ENCODE measurements around the gene ZC3H12D. TPM values are rescaled to one million over a fixed set of nuclear protein-coding genes. Genes with fewer than 3 reads are reported as not detected.

ZC3H12D gene
- total and polyA plus RNA-seq, 2 of the 8 experiments (the other 6 are each of a cell fraction or from before 2014, with no cell fraction given), result 0.05 to 0.07 TPM

DNA sequence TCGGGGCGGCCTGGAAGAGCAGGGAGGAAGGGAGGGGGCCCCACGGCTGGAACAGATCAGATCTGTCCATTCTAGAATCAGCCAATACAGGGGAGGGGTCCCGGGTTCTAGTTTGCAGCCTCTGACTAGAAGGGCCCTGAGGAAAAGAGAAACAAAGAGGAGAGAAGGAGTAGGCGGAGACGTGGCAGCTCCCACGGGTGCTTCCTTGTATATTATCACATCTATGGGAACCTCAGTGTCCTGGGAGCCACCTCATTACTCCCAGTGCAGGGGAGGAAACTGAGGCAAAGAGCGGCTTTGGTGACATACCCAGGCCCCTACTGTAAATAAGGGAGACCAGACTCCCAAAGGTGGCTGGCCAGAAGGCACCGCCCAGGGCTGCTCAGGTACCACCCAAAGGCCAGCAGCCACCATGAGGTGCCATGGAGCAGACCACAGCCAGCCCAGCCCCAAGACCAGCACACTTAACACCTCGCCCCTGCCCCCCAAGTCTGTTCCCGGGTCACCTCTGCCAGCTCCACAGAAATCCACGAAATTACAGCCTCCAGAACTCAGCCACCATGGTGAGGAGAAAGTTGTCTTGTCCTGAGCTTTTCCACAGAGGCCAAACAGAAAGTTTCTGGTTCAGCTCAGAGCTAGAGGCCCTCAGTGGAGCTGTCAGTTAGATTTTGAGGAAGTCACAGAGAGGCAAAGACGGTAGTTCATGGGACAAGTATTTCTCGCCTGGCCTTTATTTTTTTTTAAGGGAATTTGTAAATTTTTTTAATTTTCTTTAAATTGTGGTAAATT, 2.1 kb downstream of the ZC3H12D start:
- Histone ChIP-seq H2AK5ac (ENCODE audit: low read depth, low read length) (no peak overlapping the region), H3K56ac (replicated peaks; ENCODE audit: insufficient read length, low read depth, low read length) (no peak overlapping the region), H3K23ac (ENCODE audit: insufficient read length) (no peak overlapping the region), H3K4me3 (ENCODE audit: extremely low read depth in 1 of 4, insufficient read depth in 2 of 4, low read depth in 3 of 4, low read length in 4 of 4) (no peak overlapping the region), H3K4ac (replicated peaks; ENCODE audit: insufficient read length, low read depth, low read length) (no peak overlapping the region), H3K79me2 (ENCODE audit: control insufficient read depth in 1 of 2, insufficient read depth in 2 of 2, low read length in 2 of 2) (no peaks in the 10 kb centered on the region), H2BK120ac (replicated peaks; ENCODE audit: low read depth, low read length) (no peak overlapping the region), H3K4me2 (ENCODE audit: insufficient read depth in 1 of 2, low read depth in 2 of 2, low read length in 2 of 2) (no peak overlapping the region), H2BK12ac (ENCODE audit: low read depth, low read length) (no peak overlapping the region), H3K27ac (ENCODE audit: low read depth, low read length) (no peak overlapping the region), H4K20me1 (replicated peaks in 1 of 2; ENCODE audit: control insufficient read depth in 1 of 2, insufficient read depth in 2 of 2, low read length in 2 of 2) (no peaks in the 10 kb centered on the region), H4K8ac (ENCODE audit: extremely low read depth, insufficient read depth, low read length) (peak overlapping the region; percentile 32; the same call in 1 of the 2 replicates), H3K9ac (replicated peaks in 1 of 4; ENCODE audit: extremely low read depth in 1 of 4, low read depth in 3 of 4, low read length in 3 of 4) (no peak overlapping the region), H4K91ac (replicated peaks; ENCODE audit: insufficient read length, low read length) (no peak overlapping the region), H3K36me3 (ENCODE audit: control insufficient read depth in 2 of 4, insufficient read depth in 4 of 4, low read length in 3 of 4) (no peaks in the 10 kb centered on the region), H2BK5ac (ENCODE audit: low read depth, low read length) (no peak overlapping the region), H2BK20ac (ENCODE audit: low read length) (no peak overlapping the region), H2BK15ac (ENCODE audit: low read length) (no peak overlapping the region), H2AFZ (ENCODE audit: low read length) (no peak overlapping the region), H3K27me3 (replicated peaks in 1 of 4; ENCODE audit: control insufficient read depth in 3 of 4, extremely low read depth in 1 of 4, insufficient read depth in 3 of 4, low read length in 3 of 4) (no peaks in the 10 kb centered on the region), H3K4me1 (replicated peaks in 1 of 4; ENCODE audit: control insufficient read depth in 3 of 4, insufficient read depth in 4 of 4, low read length in 3 of 4) (peaks cover 0 to 4% (median under 1%) of the 10 kb centered on the region in 4 experiments; a peak in 2 of 7 replicates), H4K5ac (ENCODE audit: insufficient read length, low read depth, low read length) (no peak overlapping the region), H3K9me3 (ENCODE audit: insufficient read depth in 2 of 2, low read depth in 1 of 2, low read length in 1 of 2) (no peaks in the 10 kb centered on the region), H3K23me2 (ENCODE audit: low read depth, low read length) (peaks cover 2% of the 10 kb centered on the region; the same call in 1 of the 2 replicates), H3K18ac (ENCODE audit: extremely low read depth, low read length) (no peak overlapping the region), H3K14ac (ENCODE audit: insufficient read length) (no peak overlapping the region), H3K79me1 (ENCODE audit: low read depth, low read length) (no peaks in the 10 kb centered on the region)
- TF ChIP-seq PHF8 (conservative IDR thresholded peaks at IDR 0.05; ENCODE audit: low read depth, low read length) (no peak), HDAC2 (IDR thresholded peaks at IDR 0.05; ENCODE audit: borderline replicate concordance in 1 of 2, low read depth in 2 of 2, low read length in 2 of 2) (no peak), KDM1A (IDR thresholded peaks at IDR 0.05; ENCODE audit: borderline replicate concordance, low read length) (no peak)
- FAIRE-seq (no peak), DNase-seq (ENCODE audit: low read depth in 1 of 2, low spot score in 2 of 2) (no peak)
- CTCF ChIA-PET (ENCODE audit: partially characterized antibody), result interaction anchor here (0.6 to 1.6 kb wide), 4 partner anchors 9 to 51 kb away, joined by 3 to 8 read pairs (median 3); no protein-coding TSS in a partner anchor
- 84% methylated on average over 13 of the region's 14 CpGs; no CpG with 5 or more reads in 1 of the 2 experiments for WGBS, 2 experiments (ENCODE audit: extremely low coverage in 1 of 2, insufficient coverage in 1 of 2, insufficient read length in 1 of 2, insufficient replicate concordance in 2 of 2, low coverage in 1 of 2, low lambda C conversion rate in 2 of 2, missing lambda C conversion rate in 1 of 2)
- POLR2A ChIA-PET (ENCODE audit: partially characterized antibody), result interaction anchor here (0.6 to 0.7 kb wide), 2 partner anchors 35 to 200 kb away, joined by 3 read pairs; no protein-coding TSS in a partner anchor
